Parathyroid adenoma (tissue), 2 donors: ENCODE measurements around the gene CCP110.
A peak's percentile ranks its signal among the peaks of the same experiment; 100 is the strongest.

Experiments
- H2AFZ ChIP-seq: fragments of 300-600 bp; sonication (generic); one replicate; pipeline ENCODE4 v1.7.0; 2017; ENCODE audit warnings: antibody characterized with exemption, mild to moderate bottlenecking
- H3K27ac ChIP-seq: fragments of 300-600 bp; sonication (generic); one replicate; pipeline ENCODE4 v1.7.0; 2017
- H3K27me3 ChIP-seq: fragments of 300-600 bp; sonication (generic); one replicate; pipeline ENCODE4 v1.7.0; 2017; ENCODE audit warnings: low read length; ENCODE audit not compliant: control insufficient read depth, insufficient read depth
- H3K36me3 ChIP-seq: fragments of 300-600 bp; sonication (generic); one replicate; pipeline ENCODE4 v1.7.0; 2017; ENCODE audit warnings: low read length; ENCODE audit not compliant: control insufficient read depth, insufficient read depth
- H3K4me1 ChIP-seq: fragments of 300-600 bp; sonication (generic); one replicate; pipeline ENCODE4 v1.7.0; 2017; ENCODE audit warnings: control low read depth
- H3K4me2 ChIP-seq: fragments of 300-600 bp; sonication (generic); one replicate; pipeline ENCODE4 v1.7.0; 2017; ENCODE audit warnings: low read length
- H3K4me3 ChIP-seq: fragments of 300-600 bp; sonication (generic); one replicate; pipeline ENCODE4 v1.7.0; 2017; ENCODE audit warnings: low read depth, low read length
- H3K79me2 ChIP-seq: fragments of 300-600 bp; sonication (generic); one replicate; pipeline ENCODE4 v1.7.0; 2017; ENCODE audit warnings: control low read depth
- H3K9ac ChIP-seq: fragments of 300-600 bp; sonication (generic); one replicate; pipeline ENCODE4 v1.7.0; 2017; ENCODE audit warnings: mild to moderate bottlenecking
- H3K9me3 ChIP-seq: fragments of 300-600 bp; sonication (generic); one replicate; pipeline ENCODE4 v1.7.0; 2017; ENCODE audit warnings: low read length; ENCODE audit not compliant: control insufficient read depth
- CTCF ChIP-seq: fragments of 300-600 bp; sonication (generic); IDR thresholded peaks from one replicate; pipeline ENCODE4 v1.7.0; 2017; ENCODE audit warnings: antibody characterized with exemption, mild to moderate bottlenecking
- donor health status: primary hyperparathyroidism.

The CCP110 gene

GRCh38 chr16:19499481-19499880 is 24.3 kb upstream of the CCP110 start:
- H3K4me3 ChIP-seq = no peak overlapping the region
- no peaks in the 10 kb centered on the region for H3K9me3 ChIP-seq
- H3K4me2 ChIP-seq = no peak overlapping the region
- no peak for TF ChIP-seq CTCF
- no peaks in the 10 kb centered on the region for H3K36me3 ChIP-seq
- no peak overlapping the region for H2AFZ ChIP-seq
- H3K79me2 ChIP-seq = no peaks in the 10 kb centered on the region
- H3K4me1 ChIP-seq = no peaks in the 10 kb centered on the region
- no peak overlapping the region for H3K27ac ChIP-seq
- H3K9ac ChIP-seq = no peak overlapping the region
- H3K27me3 ChIP-seq = no peaks in the 10 kb centered on the region

- H3K27ac ChIP-seq = no peak overlapping the region
- no peak overlapping the region for H2AFZ ChIP-seq
- no peaks in the 10 kb centered on the region for H3K9me3 ChIP-seq
- no peaks in the 10 kb centered on the region for H3K27me3 ChIP-seq
- no peak overlapping the region for H3K4me2 ChIP-seq
- no peak overlapping the region for H3K4me3 ChIP-seq
- no peak overlapping the region for H3K9ac ChIP-seq
- peak; percentile 86 for TF ChIP-seq CTCF
- H3K79me2 ChIP-seq = no peaks in the 10 kb centered on the region
- no peaks in the 10 kb centered on the region for H3K36me3 ChIP-seq
- no peaks in the 10 kb centered on the region for H3K4me1 ChIP-seq
Measured at GRCh38 chr16:19502395-19503131, 21.2 kb upstream of the CCP110 start.

GRCh38 chr16:19503461-19504075 is 20.2 kb upstream of the CCP110 start:
- no peaks in the 10 kb centered on the region for H3K27me3 ChIP-seq
- no peak for TF ChIP-seq CTCF
- no peak overlapping the region for H3K9ac ChIP-seq
- no peaks in the 10 kb centered on the region for H3K79me2 ChIP-seq
- no peaks in the 10 kb centered on the region for H3K36me3 ChIP-seq
- no peaks in the 10 kb centered on the region for H3K9me3 ChIP-seq
- H2AFZ ChIP-seq = no peak overlapping the region
- H3K4me3 ChIP-seq = no peak overlapping the region
- no peak overlapping the region for H3K27ac ChIP-seq
- H3K4me2 ChIP-seq = no peak overlapping the region
- H3K4me1 ChIP-seq = no peaks in the 10 kb centered on the region

- Histone ChIP-seq H3K36me3 (no peaks in the 10 kb centered on the region), H3K9me3 (no peaks in the 10 kb centered on the region), H3K9ac (no peak overlapping the region), H3K27ac (no peak overlapping the region), H3K4me3 (no peak overlapping the region), H3K79me2 (no peaks in the 10 kb centered on the region), H3K4me1 (no peaks in the 10 kb centered on the region), H3K4me2 (peak overlapping the region; percentile 27), H2AFZ (no peak overlapping the region), H3K27me3 (no peaks in the 10 kb centered on the region)
- TF ChIP-seq CTCF = no peak
Measured at GRCh38 chr16:19505600-19506303, 18.0 kb upstream of the CCP110 start.
